ELR (cell line): ENCODE data around the gene SLC22A31.
A peak's percentile ranks its signal among the peaks of the same experiment; 100 is the strongest.
"Not testable (repeated sequence)": the region's sequence is repeated elsewhere in the genome, so short reads cannot be mapped to it uniquely, and the experiment has no call there.

ENCODE experiments used
- DNase-seq: peaks from one replicate; pipeline ENCODE4 v3.0.0-alpha.2; 2015; ENCODE audit warnings: low read depth

The SLC22A31 gene

GRCh38 chr16:89192956-89193575, 7.3 kb downstream of the SLC22A31 start:
- peak; percentile 57 for DNase-seq

- DNase-seq, result peak; percentile 80
Measured at GRCh38 chr16:89192186-89192955, 8.0 kb downstream of the SLC22A31 start.

GRCh38 chr16:89191901-89192185, 8.5 kb downstream of the SLC22A31 start:
- no peak for DNase-seq

- no peak for DNase-seq
Measured at GRCh38 chr16:89191033-89191900, 9.1 kb downstream of the SLC22A31 start.

GRCh38 chr16:89190150-89190958, 10.0 kb downstream of the SLC22A31 start:
- DNase-seq, result no peak

- no peak for DNase-seq
Measured at GRCh38 chr16:89189358-89190025, 10.8 kb downstream of the SLC22A31 start.

GRCh38 chr16:89188471-89189357, 11.6 kb downstream of the SLC22A31 start:
- DNase-seq, result not testable (repeated sequence)

GRCh38 chr16:89187770-89188392, 12.5 kb downstream of the SLC22A31 start:
- DNase-seq, result peak; percentile 37

- peak; percentile 46 for DNase-seq
Measured at GRCh38 chr16:89187032-89187769, 13.1 kb downstream of the SLC22A31 start.

- peak; percentile 8 for DNase-seq
Measured at GRCh38 chr16:89186593-89187031, 13.7 kb downstream of the SLC22A31 start.

GRCh38 chr16:89185887-89186592, 14.3 kb downstream of the SLC22A31 start:
- not testable (repeated sequence) for DNase-seq

GRCh38 chr16:89184933-89185794, 15.2 kb downstream of the SLC22A31 start:
- DNase-seq, result peak; percentile 10

- no peak for DNase-seq
Measured at GRCh38 chr16:89184677-89184932, 15.7 kb downstream of the SLC22A31 start.

- DNase-seq, result no peak
Measured at GRCh38 chr16:89183975-89184676, 16.2 kb downstream of the SLC22A31 start.

- no peak for DNase-seq
Measured at GRCh38 chr16:89183463-89183862, 16.9 kb downstream of the SLC22A31 start.

GRCh38 chr16:89179656-89180315, 20.6 kb downstream of the SLC22A31 start:
- no peak for DNase-seq

GRCh38 chr16:89179148-89179484, 21.2 kb downstream of the SLC22A31 start:
- DNase-seq, result no peak
